Colonic mucosa (tissue), 4 donors: ENCODE data around the gene ARHGAP8. TPM values are rescaled to one million over a fixed set of nuclear protein-coding genes. Genes with fewer than 3 reads are reported as not detected.

Experiments used
- DNase-seq: peaks from one replicate; pipeline ENCODE4 v3.0.0-alpha.2; 2020
- H3K27ac ChIP-seq: fragments of 200-600 bp; one replicate; pipeline ENCODE4 v1.8.0; 2021
- H3K27me3 ChIP-seq: fragments of 200-600 bp; one replicate; pipeline ENCODE4 v1.8.0; 2021
- H3K36me3 ChIP-seq: fragments of 200-600 bp; one replicate; pipeline ENCODE4 v1.8.0; 2021
- H3K4me1 ChIP-seq: fragments of 200-600 bp; one replicate; pipeline ENCODE4 v1.8.0; 2021; ENCODE audit warnings: mild to moderate bottlenecking
- H3K4me3 ChIP-seq: fragments of 200-600 bp; one replicate; pipeline ENCODE4 v1.8.0; 2021
- H3K9ac ChIP-seq, 2 donors: one replicate each; pipeline ENCODE4 v1.7.0; 2013; ENCODE audit warnings: control low read depth in 2 of 2, low read depth in 2 of 2, low read length in 2 of 2
- H3K9me3 ChIP-seq: fragments of 200-600 bp; one replicate; pipeline ENCODE4 v1.8.0; 2021
- CTCF ChIP-seq: fragments of 200-600 bp; IDR thresholded peaks from one replicate; pipeline ENCODE4 v1.8.0; 2022; ENCODE audit warnings: antibody characterized with exemption, mild to moderate bottlenecking
- intact Hi-C: fragments of 100-400 bp; cut with DNase I; formaldehyde crosslinking; loops from one replicate; pipeline ENCODE4 v1.14.1; 2022
- total RNA-seq, 2 donors: library from RNA; stranded (reverse); fragmentation: NEBNext Ultra II Directional in 1 of 2; extraction: Animal tissue kit (Norgen Biotek cat#: 25700) in 1 of 2; gene quantifications; one replicate each; pipeline ENCODE4 v1.2.1, GENCODE V29; 2021
- donor health status: healthy.
- donor health status: DM: no; HTN: no; CAD: no.
- donor health status: DM: no; HTN: no; CAD: no.

The ARHGAP8 gene
- total RNA-seq, 2 donors from 2014 or later, result 38.4 to 69.9 TPM

GRCh38 chr22:44838316-44839016, 86.1 kb downstream of the ARHGAP8 start:
- H3K9me3 ChIP-seq, result no peaks in the 10 kb centered on the region
- no peak for TF ChIP-seq CTCF
- no peaks in the 10 kb centered on the region for H3K36me3 ChIP-seq
- H3K4me1 ChIP-seq, result no peaks in the 10 kb centered on the region
- no peaks in the 10 kb centered on the region for H3K27me3 ChIP-seq
- DNase-seq, result no peak
- H3K27ac ChIP-seq, result no peak overlapping the region
- no peak overlapping the region for H3K9ac ChIP-seq
- intact Hi-C loops, result no loop called here
- no peak overlapping the region for H3K4me3 ChIP-seq

- H3K27me3 ChIP-seq, result no peaks in the 10 kb centered on the region
- intact Hi-C loops, result no loop called here
- no peaks in the 10 kb centered on the region for H3K4me1 ChIP-seq
- no peak overlapping the region for H3K27ac ChIP-seq
- no peak for TF ChIP-seq CTCF
- H3K4me3 ChIP-seq, result no peak overlapping the region
- DNase-seq, result no peak
- no peak overlapping the region for H3K9ac ChIP-seq
- H3K36me3 ChIP-seq, result no peaks in the 10 kb centered on the region
- H3K9me3 ChIP-seq, result no peaks in the 10 kb centered on the region
Measured at GRCh38 chr22:44839061-44839460, 86.7 kb downstream of the ARHGAP8 start.

GRCh38 chr22:44839721-44840120, 87.3 kb downstream of the ARHGAP8 start:
- Histone ChIP-seq H3K9ac (no peak overlapping the region), H3K4me1 (no peaks in the 10 kb centered on the region), H3K9me3 (no peaks in the 10 kb centered on the region), H3K27ac (no peak overlapping the region), H3K36me3 (no peaks in the 10 kb centered on the region), H3K27me3 (no peaks in the 10 kb centered on the region), H3K4me3 (no peak overlapping the region)
- intact Hi-C loops, result no loop called here
- no peak for DNase-seq
- TF ChIP-seq CTCF, result no peak

- TF ChIP-seq CTCF, result no peak
- no peaks in the 10 kb centered on the region for H3K4me1 ChIP-seq
- no peaks in the 10 kb centered on the region for H3K9me3 ChIP-seq
- no peaks in the 10 kb centered on the region for H3K27me3 ChIP-seq
- DNase-seq, result no peak
- no peak overlapping the region for H3K27ac ChIP-seq
- H3K9ac ChIP-seq, result no peak overlapping the region
- intact Hi-C loops, result no loop called here
- H3K4me3 ChIP-seq, result no peak overlapping the region
- H3K36me3 ChIP-seq, result no peaks in the 10 kb centered on the region
Measured at GRCh38 chr22:44840611-44841322, 88.4 kb downstream of the ARHGAP8 start.

GRCh38 chr22:44842417-44842816, 90.0 kb downstream of the ARHGAP8 start:
- no peak for DNase-seq
- no peak for TF ChIP-seq CTCF
- intact Hi-C loops, result no loop called here

More at GRCh38 chr22:44842417-44842816, 90.0 kb downstream of the ARHGAP8 start:
- no peak overlapping the region for H3K4me3 ChIP-seq
- no peak overlapping the region for H3K9ac ChIP-seq
- H3K4me1 ChIP-seq, result no peaks in the 10 kb centered on the region
- H3K27ac ChIP-seq, result no peak overlapping the region
- no peaks in the 10 kb centered on the region for H3K9me3 ChIP-seq
- no peaks in the 10 kb centered on the region for H3K27me3 ChIP-seq
- H3K36me3 ChIP-seq, result no peaks in the 10 kb centered on the region
